ENCODE measurements around the gene CREB1. TPM values are rescaled to one million over a fixed set of nuclear protein-coding genes. Genes with fewer than 3 reads are reported as not detected.

The CREB1 gene
- total RNA-seq, 4 donors from 2014 or later, result 56.1 to 105 (median 59.2) TPM

- peak; percentile 68 to 71 for DNase-seq
- no peaks in the 10 kb centered on the region for H3K36me3 ChIP-seq
- H3K27me3 ChIP-seq, result no peaks in the 10 kb centered on the region
- WGBS, 2 donors, result 0 to 2% methylated on average over 34 to 36 of the region's 47 CpGs
- H3K9me3 ChIP-seq, result no peaks in the 10 kb centered on the region
- intact Hi-C loops (cut with DNase I), result loop anchor here (5.0 to 10.0 kb wide), 3 partner anchors 90 to 420 kb away; partner anchors contain the start of genes CCNYL1 and CREB1
- peaks cover 11 to 18% of the 10 kb centered on the region in 2 donors for H3K4me1 ChIP-seq
- peak overlapping the region; percentile 38 to 97 (median 85) for H3K4me3 ChIP-seq (replicated peaks in 1 of 3)
- H3K27ac ChIP-seq, result peak overlapping the region; percentile 94 to 98 (median 98)
- TF ChIP-seq CTCF (IDR thresholded peaks at IDR 0.05), result no peak
- TF ChIP-seq POLR2A (IDR thresholded peaks at IDR 0.05), result no peak
Measured at GRCh38 chr2:207624185-207625013, 94.6 kb downstream of the CREB1 start.

GRCh38 chr2:207625014-207625907 lies 95.5 kb downstream of the CREB1 start, which contains the start of gene METTL21A:
TSS of gene METTL21A (minus strand) at chr2:207625394. CDS start at chr2:207624375, 1,019 bp downstream.
- Histone ChIP-seq H3K27me3 (no peaks in the 10 kb centered on the region), H3K27ac (peak within 1 kb of the TSS; percentile 94 to 98 (median 98)), H3K4me1 (peaks cover 11 to 18% of the 10 kb centered on the region in 2 donors), H3K36me3 (no peaks in the 10 kb centered on the region), H3K9me3 (no peaks in the 10 kb centered on the region), H3K4me3 (replicated peaks in 1 of 3) (peak within 1 kb of the TSS; percentile 38 to 97 (median 85))
- WGBS, 2 donors, result 1% methylated on average over 25 to 28 of the region's 92 CpGs
- intact Hi-C loops (cut with DNase I), result loop anchor here (5.0 to 10.0 kb wide), 3 partner anchors 90 to 420 kb away; partner anchors contain the start of genes CCNYL1 and CREB1
- TF ChIP-seq POLR2A (IDR thresholded peaks at IDR 0.05) (peak; percentile 66 to 90), CTCF (IDR thresholded peaks at IDR 0.05) (peak in 4 of 6 experiments; percentile 18 to 49 (median 39))
- peak; percentile 90 to 92 for DNase-seq

- intact Hi-C loops (cut with DNase I), result loop anchor here (5.0 to 10.0 kb wide), 3 partner anchors 85 to 415 kb away; partner anchors contain the start of genes CCNYL1 and CREB1
- Histone ChIP-seq H3K4me3 (replicated peaks in 1 of 3) (no peak overlapping the region), H3K9me3 (no peaks in the 10 kb centered on the region), H3K4me1 (peaks cover 10 to 21% of the 10 kb centered on the region in 2 donors), H3K27ac (peak overlapping the region in 2 of 3 donors; percentile 18 to 33), H3K36me3 (no peaks in the 10 kb centered on the region), H3K27me3 (no peaks in the 10 kb centered on the region)
- WGBS, 2 donors, result 70 to 81% methylated on average over 1 of the region's 1 CpG
- TF ChIP-seq CTCF (IDR thresholded peaks at IDR 0.05), result no peak
- no peak for TF ChIP-seq POLR2A (IDR thresholded peaks at IDR 0.05)
- peak; percentile 40 to 45 for DNase-seq
Measured at GRCh38 chr2:207629553-207629952, 99.8 kb downstream of the CREB1 start.

GRCh38 chr2:207630491-207630890 lies 100.7 kb downstream of the CREB1 start:
- peak overlapping the region in 1 of 3 donors; percentile 33 for H3K27ac ChIP-seq
- intact Hi-C loops (cut with DNase I), result no loop called here
- H3K9me3 ChIP-seq, result no peaks in the 10 kb centered on the region
- H3K36me3 ChIP-seq, result no peaks in the 10 kb centered on the region
- 84 to 85% methylated on average over 4 of the region's 4 CpGs for WGBS, 2 donors
- TF ChIP-seq POLR2A (IDR thresholded peaks at IDR 0.05) (no peak), CTCF (IDR thresholded peaks at IDR 0.05) (no peak)
- H3K4me1 ChIP-seq, result peaks cover 10 to 21% of the 10 kb centered on the region in 2 donors
- no peak for DNase-seq
- H3K4me3 ChIP-seq (replicated peaks in 1 of 3), result no peak overlapping the region
- H3K27me3 ChIP-seq, result no peaks in the 10 kb centered on the region

All from thyroid gland (tissue), 4 donors.